Liver (tissue), 9 donors: ENCODE results near the gene FOXN3. TPM values are rescaled to one million over a fixed set of nuclear protein-coding genes. Genes with fewer than 3 reads are reported as not detected.

Experiments used
- DNase-seq: peaks from one replicate; pipeline ENCODE4 v3.0.0-alpha.2; 2017; ENCODE audit warnings: low spot score
- H3K27ac ChIP-seq, 2 donors: one replicate each; pipeline ENCODE4 v1.7.0; 2013; ENCODE audit warnings: inconsistent platforms in 2 of 2, low read length in 2 of 2, control low read depth in 1 of 2, low read depth in 1 of 2, mild to moderate bottlenecking in 1 of 2
- H3K27me3 ChIP-seq, 4 donors: one replicate each; pipeline versions ENCODE4 v1.6.1 to v1.7.0; 2013; ENCODE audit warnings: low read length in 3 of 4, inconsistent platforms in 1 of 4, mild to moderate bottlenecking in 1 of 4, moderate library complexity in 1 of 4; ENCODE audit not compliant: control insufficient read depth in 4 of 4, insufficient read depth in 4 of 4
- H3K36me3 ChIP-seq, 4 donors: one replicate each; pipeline versions ENCODE4 v1.6.1 to v1.7.0; 2013; ENCODE audit warnings: low read length in 3 of 4, mild to moderate bottlenecking in 3 of 4, low read depth in 1 of 4, moderate library complexity in 1 of 4; ENCODE audit not compliant: control insufficient read depth in 4 of 4, insufficient read depth in 3 of 4
- H3K4me1 ChIP-seq, 4 donors: one replicate each; pipeline versions ENCODE4 v1.6.1 to v1.7.0; 2013; ENCODE audit warnings: low read length in 3 of 4, mild to moderate bottlenecking in 3 of 4, moderate library complexity in 1 of 4; ENCODE audit not compliant: control insufficient read depth in 4 of 4, insufficient read depth in 4 of 4
- H3K4me3 ChIP-seq, 3 donors: one replicate each; pipeline versions ENCODE4 v1.6.1 to v1.7.0; 2013; ENCODE audit warnings: low read length in 3 of 3, control low read depth in 1 of 3, low read depth in 1 of 3, mild to moderate bottlenecking in 1 of 3
- H3K9ac ChIP-seq, 2 donors: one replicate each; pipeline ENCODE4 v1.7.0; 2013; ENCODE audit warnings: low read length in 2 of 2, mild to moderate bottlenecking in 2 of 2, moderate library complexity in 2 of 2, control low read depth in 1 of 2, low read depth in 1 of 2
- H3K9me3 ChIP-seq, 4 donors: one replicate each; pipeline versions ENCODE4 v1.6.1 to v1.7.0; 2013; ENCODE audit warnings: low read length in 3 of 4; ENCODE audit not compliant: control insufficient read depth in 4 of 4
- CTCF ChIP-seq: fragments of 150-350 bp; IDR thresholded peaks from 2 replicates; pipeline ENCODE4 v1.5.1; 2017; ENCODE audit warnings: improper control_type of control experiment, low read depth, low read length; ENCODE audit not compliant: missing input control
- EGR1 ChIP-seq, 2 donors: IDR thresholded peaks; 2 replicates each; pipeline ENCODE4 v1.6.1; 2016 to 2018; ENCODE audit warnings: antibody characterized with exemption in 2 of 2, low read depth in 2 of 2
- FOXA2 ChIP-seq: IDR thresholded peaks from 2 replicates; pipeline ENCODE4 v1.6.1; 2016; ENCODE audit warnings: antibody characterized with exemption
- GABPA ChIP-seq, 2 donors: IDR thresholded peaks in 1 of 2; conservative IDR thresholded peaks in 1 of 2; 2 replicates each; pipeline ENCODE4 v1.6.1; 2016; ENCODE audit warnings: antibody characterized with exemption in 2 of 2, mild to moderate bottlenecking in 1 of 2, moderate library complexity in 1 of 2
- HNF4A ChIP-seq, 2 donors: conservative IDR thresholded peaks; 2 replicates each; pipeline ENCODE4 v1.6.1; 2016; ENCODE audit warnings: antibody characterized with exemption in 2 of 2, mild to moderate bottlenecking in 2 of 2
- HNF4G ChIP-seq: IDR thresholded peaks from 2 replicates; pipeline ENCODE4 v1.6.1; 2016; ENCODE audit warnings: antibody characterized with exemption
- NR2F2 ChIP-seq: IDR thresholded peaks from 2 replicates; pipeline ENCODE4 v1.6.1; 2016; ENCODE audit warnings: antibody characterized with exemption
- RAD21 ChIP-seq, 2 donors: IDR thresholded peaks; 2 replicates each; pipeline ENCODE4 v1.6.1; 2016; ENCODE audit warnings: antibody characterized with exemption in 2 of 2, mild to moderate bottlenecking in 2 of 2
- REST ChIP-seq: IDR thresholded peaks from 2 replicates; pipeline ENCODE4 v1.6.1; 2016; ENCODE audit warnings: antibody characterized with exemption, mild to moderate bottlenecking
- RXRA ChIP-seq, 2 donors: IDR thresholded peaks; 2 replicates each; pipeline ENCODE4 v1.6.1; 2017 to 2018; ENCODE audit warnings: antibody characterized with exemption in 2 of 2, mild to moderate bottlenecking in 1 of 2
- SP1 ChIP-seq: IDR thresholded peaks from 2 replicates; pipeline ENCODE4 v1.6.1; 2018; ENCODE audit warnings: antibody characterized with exemption, mild to moderate bottlenecking
- TAF1 ChIP-seq: conservative IDR thresholded peaks from 2 replicates; pipeline ENCODE4 v1.6.1; 2016; ENCODE audit warnings: antibody characterized with exemption, mild to moderate bottlenecking
- WGBS: extraction: QIAGEN DNeasy Blood & Tissue Kit; methylation state at CpG from one replicate; pipeline ENCODE4 v1.1.7; 2013; 5-methylcytosine and 5-hydroxymethylcytosine counted together
- polyA plus RNA-seq, 2 donors: library from polyadenylated mRNA; stranded (reverse) in 1 of 2; unstranded in 1 of 2; fragments of 200-250 nt in 1 of 2; fragments of >200 nt in 1 of 2; fragmentation: Nextera tagmentation in 1 of 2; extraction: Ambion mirVana in 1 of 2; gene quantifications; one replicate each; pipeline versions ENCODE4 v1.2.1 to v1.2.3, GENCODE V29; 2013 to 2015
- total RNA-seq, 2 donors: library from RNA; depleted of rRNA; stranded (reverse); fragments of >200 nt; gene quantifications; one replicate each; pipeline ENCODE4 v1.2.3, GENCODE V29; 2014
- donor health status: healthy.
- donor health status: healthy.
- donor health status: healthy.
- donor health status: healthy.
- donor health status: healthy.

The FOXN3 gene
- total and polyA plus RNA-seq, 4 donors, result 17.8 to 44.8 (median 35.3) TPM

- H3K4me3 ChIP-seq, result no peak overlapping the region
- no peak for DNase-seq
- WGBS, result 90% methylated on average over 9 of the region's 9 CpGs
- H3K36me3 ChIP-seq, result no peaks in the 10 kb centered on the region
- H3K27ac ChIP-seq, result no peak overlapping the region
- no peaks in the 10 kb centered on the region for H3K9me3 ChIP-seq
- no peaks in the 10 kb centered on the region for H3K4me1 ChIP-seq
- H3K9ac ChIP-seq, result no peak overlapping the region
- no peak for TF ChIP-seq FOXA2
- no peaks in the 10 kb centered on the region for H3K27me3 ChIP-seq
Observed at GRCh38 chr14:89110110-89110509, 306.9 kb downstream of the FOXN3 start.

GRCh38 chr14:89108608-89109007 lies 308.4 kb downstream of the FOXN3 start:
- WGBS, result 96% methylated on average over 4 of the region's 4 CpGs
- H3K4me1 ChIP-seq, result no peaks in the 10 kb centered on the region
- no peaks in the 10 kb centered on the region for H3K27me3 ChIP-seq
- H3K4me3 ChIP-seq, result no peak overlapping the region
- H3K27ac ChIP-seq, result no peak overlapping the region
- H3K9me3 ChIP-seq, result peaks cover 0 to 3% (median 0%) of the 10 kb centered on the region in 4 donors
- H3K9ac ChIP-seq, result no peak overlapping the region
- no peaks in the 10 kb centered on the region for H3K36me3 ChIP-seq
- TF ChIP-seq RAD21 (IDR thresholded peaks at IDR 0.05) (no peak), TAF1 (no peak), HNF4A (conservative IDR thresholded peaks at IDR 0.05) (no peak)
- DNase-seq, result no peak

GRCh38 chr14:89107626-89108025 lies 309.4 kb downstream of the FOXN3 start:
- no peaks in the 10 kb centered on the region for H3K4me1 ChIP-seq
- H3K27ac ChIP-seq, result no peak overlapping the region
- TF ChIP-seq HNF4G (no peak), REST (no peak), TAF1 (no peak), SP1 (no peak), EGR1 (IDR thresholded peaks at IDR 0.05; ENCODE audit: low read depth in 2 of 2) (no peak), FOXA2 (no peak), GABPA (IDR thresholded peaks at IDR 0.05 in 1 of 2, conservative IDR thresholded peaks at IDR 0.05 in 1 of 2) (no peak), CTCF (no peak), NR2F2 (no peak), RXRA (IDR thresholded peaks at IDR 0.05) (no peak)
- H3K4me3 ChIP-seq, result no peak overlapping the region
- no peaks in the 10 kb centered on the region for H3K27me3 ChIP-seq
- no peak for DNase-seq
- peaks cover 0 to 3% (median 0%) of the 10 kb centered on the region in 4 donors for H3K9me3 ChIP-seq
- WGBS, result 85% methylated on average over 5 of the region's 5 CpGs
- H3K36me3 ChIP-seq, result no peaks in the 10 kb centered on the region
- H3K9ac ChIP-seq, result no peak overlapping the region
